BJ (cell line): Measurements from ENCODE around the gene CXCL9. TPM values are rescaled to one million over a fixed set of nuclear protein-coding genes. Genes with fewer than 3 reads are reported as not detected.
"Not testable (repeated sequence)": the region's sequence is repeated elsewhere in the genome, so short reads cannot be mapped to it uniquely, and the experiment has no call there.

Experiments
- CTCF ChIA-PET: fragments of 350-600 bp; formaldehyde crosslinking; extraction: SDS; loops from one replicate; lab custom pipeline; 2021; ENCODE audit warnings: antibody characterized with exemption, inconsistent platforms; lab: Yijun Ruan, JAX
- POLR2A ChIA-PET: fragments of 300-600 bp; sonication (Branson Sonifier 250); formaldehyde crosslinking; extraction: SDS; loops from one replicate; lab custom pipeline; 2021; ENCODE audit warnings: antibody characterized with exemption; lab: Charles Lee
- DNase-seq: peaks from one replicate; pipeline ENCODE4 v3.0.0-alpha.2; 2011; ENCODE audit warnings: low read depth
- H3K27me3 ChIP-seq: 2 replicates; pipeline ENCODE4 v1.6.0; 2011; ENCODE audit warnings: low read length; ENCODE audit not compliant: control insufficient read depth, insufficient read depth
- H3K36me3 ChIP-seq: 2 replicates; pipeline ENCODE4 v1.5.1; 2011; ENCODE audit warnings: low read length; ENCODE audit not compliant: control insufficient read depth, insufficient read depth
- H3K4me3 ChIP-seq: 2 replicates; pipeline ENCODE4 v1.5.1; 2011; ENCODE audit warnings: low read depth, mild to moderate bottlenecking, control low read depth, low read length
- polyA plus RNA-seq: library from polyadenylated mRNA; depleted of rRNA; stranded (reverse); fragments of >200 nt; gene quantifications from 2 replicates; pipeline ENCODE4 v1.2.3, GENCODE V29; 2011
- TF ChIP-seq, protein P1 (sequence below): IDR thresholded peaks from 2 replicates; pipeline ENCODE4 v1.5.1; 2011; ENCODE audit warnings: low read depth, mild to moderate bottlenecking, control low read depth, inconsistent platforms, low read length, moderate library complexity; ENCODE audit not compliant: insufficient read depth

CXCL9 gene
- polyA plus RNA-seq, 1 experiment, result not detected

DNA sequence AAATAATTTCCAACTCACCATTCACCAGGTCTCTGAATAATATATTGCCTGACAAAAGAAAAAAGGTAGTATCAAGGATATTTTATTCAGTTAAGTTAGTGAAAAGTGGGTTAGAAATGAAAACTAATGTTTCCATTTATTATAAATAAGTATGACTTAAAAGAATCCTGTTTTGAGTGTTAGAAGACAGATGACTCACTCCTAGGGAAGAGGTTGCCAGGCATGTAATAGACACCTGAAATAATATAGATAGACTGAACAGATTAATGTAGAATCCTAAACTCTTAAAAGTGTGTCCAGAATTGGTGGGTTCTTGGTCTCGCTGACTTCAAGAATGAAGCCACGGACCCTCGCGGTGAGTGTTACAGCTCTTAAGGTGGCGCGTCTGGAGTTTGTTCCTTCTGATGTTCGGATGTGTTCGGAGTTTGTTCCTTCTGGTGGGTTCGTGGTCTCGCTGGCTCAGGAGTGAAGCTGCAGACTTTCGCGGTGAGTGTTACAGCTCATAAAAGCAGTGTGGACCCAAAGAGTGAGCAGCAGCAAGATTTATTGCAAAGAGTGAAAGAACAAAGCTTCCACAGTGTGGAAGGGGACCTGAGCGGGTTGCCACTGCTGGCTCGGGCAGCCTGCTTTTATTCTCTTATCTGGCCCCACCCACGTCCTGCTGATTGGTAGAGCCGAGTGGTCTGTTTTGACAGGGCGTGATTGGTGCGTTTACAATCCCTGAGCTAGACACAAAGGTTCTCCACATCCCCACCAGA, 35.1 kb upstream of the CXCL9 start:
- DNase-seq, result not testable (repeated sequence)

DNA sequence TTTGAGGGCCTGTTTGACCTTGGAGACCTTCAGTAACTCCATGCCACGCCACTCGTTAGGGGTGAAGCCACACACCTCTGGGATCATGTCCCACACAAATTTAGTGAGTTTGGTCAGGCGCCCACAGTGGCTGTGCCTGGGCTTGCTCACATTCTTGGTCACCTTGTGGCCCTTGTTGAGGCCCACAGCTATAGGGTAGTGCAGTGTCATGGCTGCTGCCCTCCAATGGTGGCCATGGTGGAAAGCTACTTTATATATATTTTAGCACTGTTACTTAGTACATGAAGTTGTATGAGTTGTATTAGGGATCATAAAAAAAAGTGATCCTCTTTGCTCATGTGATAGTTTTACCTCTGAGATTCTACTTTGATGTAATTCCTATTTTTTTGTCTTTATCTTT, 29.5 kb upstream of the CXCL9 start:
- ChIA-PET CTCF (interaction anchor here (0.7 to 1.6 kb wide), 4 partner anchors 11 to 41 kb away, joined by 3 to 4 read pairs (median 3); no protein-coding TSS in a partner anchor), POLR2A (no interaction called here)
- Histone ChIP-seq H3K36me3 (no peaks in the 10 kb centered on the region), H3K27me3 (peaks cover 12% of the 10 kb centered on the region), H3K4me3 (no peak overlapping the region)
- DNase-seq, result no peak
- TF ChIP-seq, protein P1, sequence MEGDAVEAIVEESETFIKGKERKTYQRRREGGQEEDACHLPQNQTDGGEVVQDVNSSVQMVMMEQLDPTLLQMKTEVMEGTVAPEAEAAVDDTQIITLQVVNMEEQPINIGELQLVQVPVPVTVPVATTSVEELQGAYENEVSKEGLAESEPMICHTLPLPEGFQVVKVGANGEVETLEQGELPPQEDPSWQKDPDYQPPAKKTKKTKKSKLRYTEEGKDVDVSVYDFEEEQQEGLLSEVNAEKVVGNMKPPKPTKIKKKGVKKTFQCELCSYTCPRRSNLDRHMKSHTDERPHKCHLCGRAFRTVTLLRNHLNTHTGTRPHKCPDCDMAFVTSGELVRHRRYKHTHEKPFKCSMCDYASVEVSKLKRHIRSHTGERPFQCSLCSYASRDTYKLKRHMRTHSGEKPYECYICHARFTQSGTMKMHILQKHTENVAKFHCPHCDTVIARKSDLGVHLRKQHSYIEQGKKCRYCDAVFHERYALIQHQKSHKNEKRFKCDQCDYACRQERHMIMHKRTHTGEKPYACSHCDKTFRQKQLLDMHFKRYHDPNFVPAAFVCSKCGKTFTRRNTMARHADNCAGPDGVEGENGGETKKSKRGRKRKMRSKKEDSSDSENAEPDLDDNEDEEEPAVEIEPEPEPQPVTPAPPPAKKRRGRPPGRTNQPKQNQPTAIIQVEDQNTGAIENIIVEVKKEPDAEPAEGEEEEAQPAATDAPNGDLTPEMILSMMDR, result no peak

More for the DNA sequence above, 35.1 kb upstream of the CXCL9 start:
- H3K27me3 ChIP-seq, H3K4me3 ChIP-seq, H3K36me3 ChIP-seq, POLR2A ChIA-PET: not testable (repeated sequence)
- CTCF ChIA-PET, result interaction anchor here (0.7 to 1.0 kb wide), 2 partner anchors 12 to 46 kb away, joined by 3 read pairs; no protein-coding TSS in a partner anchor

DNA sequence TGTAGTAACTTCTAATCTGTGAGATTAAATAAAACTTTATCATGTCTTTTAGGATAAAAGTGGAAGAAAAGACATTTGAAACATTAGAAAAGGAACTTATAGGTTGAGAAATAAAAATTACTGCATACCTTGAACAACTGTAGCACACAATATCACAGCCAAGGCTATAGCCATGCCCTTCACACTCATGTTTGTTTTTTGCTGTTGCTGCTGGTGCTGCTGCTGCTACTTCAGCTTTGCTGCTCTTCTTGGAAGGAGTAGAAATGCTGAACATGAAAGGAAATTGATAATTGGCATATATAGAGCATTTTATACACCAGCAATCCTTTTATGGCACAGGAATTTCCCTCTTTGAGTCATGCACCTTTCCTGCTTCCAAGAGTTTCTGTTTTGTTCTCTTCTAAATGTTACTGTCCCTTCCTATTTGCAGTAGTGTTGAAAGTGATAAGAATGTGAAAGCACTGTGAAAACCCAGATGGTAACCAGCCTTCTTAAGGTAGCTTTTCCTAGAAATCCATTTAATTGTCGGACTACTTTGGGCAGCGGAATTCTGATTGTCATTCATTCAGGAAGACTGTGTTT, 28.6 kb upstream of the CXCL9 start, which contains the start of gene CXCL11:
Gene CXCL11, minus strand, starts transcription at position 272 of the 582 bp plus-strand sequence. Its CDS starts 83 bp downstream, at position 189.
- POLR2A ChIA-PET, result no interaction called here
- Histone ChIP-seq H3K27me3 (peaks cover 10% of the 10 kb centered on the region), H3K4me3 (no peak within 1 kb of the TSS), H3K36me3 (no peaks in the 10 kb centered on the region)
- DNase-seq, result no peak
- TF ChIP-seq, protein P1, result no peak
- CTCF ChIA-PET, result interaction anchor here (0.9 to 1.6 kb wide), 3 partner anchors 10 to 39 kb away, joined by 3 read pairs; no protein-coding TSS in a partner anchor

DNA sequence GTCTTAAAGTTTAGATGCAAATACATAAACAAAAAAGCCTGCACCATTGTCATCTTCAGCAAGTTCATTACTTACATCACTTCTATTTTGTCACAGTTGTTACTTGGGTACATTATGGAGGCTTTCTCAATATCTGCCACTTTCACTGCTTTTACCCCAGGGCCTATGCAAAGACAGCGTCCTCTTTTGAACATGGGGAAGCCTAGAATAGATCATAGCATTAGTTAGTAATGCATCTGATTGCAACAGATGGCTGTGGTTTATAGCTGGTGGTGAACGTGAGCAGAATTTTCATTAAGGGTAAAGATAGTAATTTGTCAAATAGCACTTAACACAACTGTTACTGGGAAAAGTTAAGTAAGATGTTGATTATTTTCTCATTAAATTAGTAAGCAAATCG, 27.8 kb upstream of the CXCL9 start:
- ChIA-PET POLR2A (no interaction called here), CTCF (interaction anchor here (0.9 kb wide), 1 partner anchor 11 kb away, joined by 3 read pairs; no protein-coding TSS in a partner anchor)
- Histone ChIP-seq H3K36me3 (no peaks in the 10 kb centered on the region), H3K4me3 (no peak overlapping the region), H3K27me3 (peaks cover 8% of the 10 kb centered on the region)
- TF ChIP-seq, protein P1, result no peak
- DNase-seq, result no peak

DNA sequence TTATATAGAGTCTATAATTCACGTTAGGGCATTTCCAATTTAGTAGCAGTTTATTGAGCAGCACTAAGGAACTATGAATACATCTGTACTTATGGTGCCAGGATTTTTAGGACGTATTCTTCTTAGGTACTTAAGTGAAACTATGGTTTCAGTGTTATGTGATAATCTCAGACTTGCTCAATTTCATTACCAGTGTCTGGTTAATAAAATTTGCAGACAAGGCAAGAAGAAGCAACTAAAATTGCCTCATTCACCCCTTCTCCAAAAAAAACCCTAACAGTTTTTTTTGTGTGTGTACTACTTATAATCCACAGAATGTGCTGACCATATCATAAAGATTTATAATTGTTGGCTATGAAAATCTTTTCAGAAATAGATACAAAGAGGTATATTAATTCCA, 22.0 kb upstream of the CXCL9 start:
- POLR2A ChIA-PET, result no interaction called here
- no peak for DNase-seq
- TF ChIP-seq, protein P1, result no peak
- no peaks in the 10 kb centered on the region for H3K36me3 ChIP-seq
- CTCF ChIA-PET, result no interaction called here
- peaks cover 9% of the 10 kb centered on the region for H3K27me3 ChIP-seq
- H3K4me3 ChIP-seq, result no peak overlapping the region
